Measurements from ENCODE around the gene CLTA. TPM values are rescaled to one million over a fixed set of nuclear protein-coding genes. Genes with fewer than 3 reads are reported as not detected.

The CLTA gene
- total RNA-seq = 100 to 1,000 TPM; 163 to 308 (median 217) TPM

GRCh38 chr9:36190388-36191289 lies at the start of gene CLTA:
Gene CLTA, plus strand, starts transcription at chr9:36190921. Its CDS starts 136 bp downstream, at chr9:36191057.
- no peaks in the 10 kb centered on the region for H3K9me3 ChIP-seq
- H3K27ac ChIP-seq = peak within 1 kb of the TSS; percentile 90 to 96 (median 92)
- no peaks in the 10 kb centered on the region for H3K27me3 ChIP-seq
- DNase-seq = peak; percentile 97
- H3K36me3 ChIP-seq = no peaks in the 10 kb centered on the region
- TF ChIP-seq EP300 (IDR thresholded peaks at IDR 0.05; ENCODE audit: low read depth) = no peak
- peak; percentile 97 for TF ChIP-seq POLR2A (IDR thresholded peaks at IDR 0.05)
- TF ChIP-seq POLR2AphosphoS5 (IDR thresholded peaks at IDR 0.05) = peak; percentile 96 to 98 (median 98)
- TF ChIP-seq CTCF (IDR thresholded peaks at IDR 0.05) = peak in 4 of 5 experiments; percentile 40 to 87 (median 60)
- H3K4me3 ChIP-seq = peak within 1 kb of the TSS; percentile 70 to 96 (median 78)
- peaks cover 25 to 43% (median 31%) of the 10 kb centered on the region in 4 donors for H3K4me1 ChIP-seq
- in situ Hi-C loops (cut with MboI; ENCODE audit: low pct_ligation_motif_present in 1 of 4, low pct_unique_long_range_greater_than_20kb in 1 of 4, low sequenced_read_pairs in 3 of 4) = no loop called here
- WGBS, 2 donors (ENCODE audit: low coverage in 1 of 2) = 0% methylated on average over 3 to 54 of the region's 68 CpGs
- intact Hi-C loops (cut with DNase I; ENCODE audit: low total_unique reads) = no loop called here

GRCh38 chr9:36141288-36141687 lies 49.4 kb upstream of the CLTA start:
- Histone ChIP-seq H3K36me3 (no peaks in the 10 kb centered on the region), H3K27ac (peak overlapping the region; percentile 78 to 92 (median 90)), H3K4me1 (peaks cover 33 to 84% (median 62%) of the 10 kb centered on the region in 4 donors), H3K27me3 (no peaks in the 10 kb centered on the region), H3K9me3 (no peaks in the 10 kb centered on the region), H3K4me3 (no peak overlapping the region)
- TF ChIP-seq POLR2AphosphoS5 (IDR thresholded peaks at IDR 0.05) = no peak
- TF ChIP-seq CTCF (IDR thresholded peaks at IDR 0.05) = peak; percentile 21 to 35 (median 22)
- no peak for DNase-seq
- intact Hi-C loops (cut with DNase I; ENCODE audit: low total_unique reads) (no loop called here), in situ Hi-C loops (cut with MboI; ENCODE audit: low pct_ligation_motif_present in 1 of 4, low pct_unique_long_range_greater_than_20kb in 1 of 4, low sequenced_read_pairs in 3 of 4) (no loop called here)
- 53% methylated on average over 4 of the region's 4 CpGs; no CpG with 5 or more reads in 1 of the 2 donors for WGBS, 2 donors (ENCODE audit: low coverage in 1 of 2)

GRCh38 chr9:36141761-36142160 lies 49.0 kb upstream of the CLTA start:
- no peak for DNase-seq
- WGBS, 2 donors (ENCODE audit: low coverage in 1 of 2) = 92 to 94% methylated on average over 2 to 7 of the region's 7 CpGs
- no peaks in the 10 kb centered on the region for H3K27me3 ChIP-seq
- TF ChIP-seq POLR2AphosphoS5 (IDR thresholded peaks at IDR 0.05) (no peak), POLR2A (IDR thresholded peaks at IDR 0.05) (no peak), EP300 (IDR thresholded peaks at IDR 0.05; ENCODE audit: low read depth) (no peak), CTCF (IDR thresholded peaks at IDR 0.05) (no peak)
- in situ Hi-C loops (cut with MboI; ENCODE audit: low pct_ligation_motif_present in 1 of 4, low pct_unique_long_range_greater_than_20kb in 1 of 4, low sequenced_read_pairs in 3 of 4) (no loop called here), intact Hi-C loops (cut with DNase I; ENCODE audit: low total_unique reads) (no loop called here)
- no peak overlapping the region for H3K4me3 ChIP-seq
- peak overlapping the region; percentile 78 to 92 (median 90) for H3K27ac ChIP-seq
- H3K4me1 ChIP-seq = peaks cover 33 to 84% (median 61%) of the 10 kb centered on the region in 4 donors
- H3K9me3 ChIP-seq = no peaks in the 10 kb centered on the region
- H3K36me3 ChIP-seq = no peaks in the 10 kb centered on the region

- no peaks in the 10 kb centered on the region for H3K36me3 ChIP-seq
- no peak for TF ChIP-seq EP300 (IDR thresholded peaks at IDR 0.05; ENCODE audit: low read depth)
- TF ChIP-seq CTCF (IDR thresholded peaks at IDR 0.05) = no peak
- TF ChIP-seq POLR2A (IDR thresholded peaks at IDR 0.05) = no peak
- no peak for TF ChIP-seq POLR2AphosphoS5 (IDR thresholded peaks at IDR 0.05)
- peaks cover 34 to 85% (median 56%) of the 10 kb centered on the region in 4 donors for H3K4me1 ChIP-seq
- H3K27me3 ChIP-seq = no peaks in the 10 kb centered on the region
- peak overlapping the region in 1 of 4 donors; percentile 33 for H3K4me3 ChIP-seq
- in situ Hi-C loops (cut with MboI; ENCODE audit: low pct_ligation_motif_present in 1 of 4, low pct_unique_long_range_greater_than_20kb in 1 of 4, low sequenced_read_pairs in 3 of 4) (no loop called here), intact Hi-C loops (cut with DNase I; ENCODE audit: low total_unique reads) (no loop called here)
- peak; percentile 42 for DNase-seq
- no peaks in the 10 kb centered on the region for H3K9me3 ChIP-seq
- peak overlapping the region; percentile 78 to 92 (median 90) for H3K27ac ChIP-seq
- WGBS, 2 donors (ENCODE audit: low coverage in 1 of 2) = 28 to 33% methylated on average over 4 to 12 of the region's 12 CpGs
Observed at GRCh38 chr9:36142510-36143244, 48.0 kb upstream of the CLTA start.

All from transverse colon (tissue), 4 donors.